NCI-H2171 (cell line): ENCODE data around the gene PIP4K2C.

Source experiments
- DNase-seq: peaks from one replicate; lab custom pipeline; 2025; lab: John Stamatoyannopoulos, UW

Gene PIP4K2C

DNA sequence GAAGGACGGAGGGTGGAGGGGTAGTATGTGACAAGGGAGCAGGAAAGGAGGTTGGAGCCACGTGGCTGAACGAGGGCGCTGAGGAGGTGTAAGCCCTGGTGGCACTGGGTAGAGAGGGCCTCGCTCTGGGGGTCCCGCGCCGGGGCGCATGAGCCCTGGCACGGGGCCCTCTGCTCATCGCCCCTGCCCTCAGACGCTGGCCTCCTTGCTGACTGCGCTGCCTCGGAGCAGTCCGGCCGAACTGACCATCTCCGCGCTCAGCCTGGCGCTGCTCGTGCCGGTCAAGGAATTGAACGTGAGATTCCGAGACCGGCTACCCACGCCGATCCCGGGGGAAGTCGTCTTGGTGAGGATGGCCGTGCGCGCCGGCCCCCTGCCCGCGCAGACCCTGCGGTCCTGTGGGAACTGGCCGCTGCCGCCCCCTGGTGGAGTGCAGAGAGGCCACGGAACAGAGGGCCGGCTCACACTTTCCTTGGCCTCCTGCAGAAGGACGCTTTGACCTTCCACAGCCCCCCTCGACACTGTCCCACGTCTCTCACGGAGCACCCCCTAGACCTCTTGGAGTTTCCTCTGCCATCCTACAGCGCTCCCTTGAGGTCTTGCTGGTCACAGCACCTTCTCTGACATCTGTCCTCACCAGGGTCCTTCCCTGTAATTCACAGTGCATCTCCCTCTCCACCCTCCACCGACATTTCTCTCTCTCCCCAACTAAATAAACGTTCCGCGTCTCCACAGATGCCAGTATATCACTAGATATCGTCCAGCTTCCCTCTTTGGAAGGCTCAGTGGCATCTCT is 30.7 kb downstream of the PIP4K2C start:
- peak; percentile 37 for DNase-seq

DNA sequence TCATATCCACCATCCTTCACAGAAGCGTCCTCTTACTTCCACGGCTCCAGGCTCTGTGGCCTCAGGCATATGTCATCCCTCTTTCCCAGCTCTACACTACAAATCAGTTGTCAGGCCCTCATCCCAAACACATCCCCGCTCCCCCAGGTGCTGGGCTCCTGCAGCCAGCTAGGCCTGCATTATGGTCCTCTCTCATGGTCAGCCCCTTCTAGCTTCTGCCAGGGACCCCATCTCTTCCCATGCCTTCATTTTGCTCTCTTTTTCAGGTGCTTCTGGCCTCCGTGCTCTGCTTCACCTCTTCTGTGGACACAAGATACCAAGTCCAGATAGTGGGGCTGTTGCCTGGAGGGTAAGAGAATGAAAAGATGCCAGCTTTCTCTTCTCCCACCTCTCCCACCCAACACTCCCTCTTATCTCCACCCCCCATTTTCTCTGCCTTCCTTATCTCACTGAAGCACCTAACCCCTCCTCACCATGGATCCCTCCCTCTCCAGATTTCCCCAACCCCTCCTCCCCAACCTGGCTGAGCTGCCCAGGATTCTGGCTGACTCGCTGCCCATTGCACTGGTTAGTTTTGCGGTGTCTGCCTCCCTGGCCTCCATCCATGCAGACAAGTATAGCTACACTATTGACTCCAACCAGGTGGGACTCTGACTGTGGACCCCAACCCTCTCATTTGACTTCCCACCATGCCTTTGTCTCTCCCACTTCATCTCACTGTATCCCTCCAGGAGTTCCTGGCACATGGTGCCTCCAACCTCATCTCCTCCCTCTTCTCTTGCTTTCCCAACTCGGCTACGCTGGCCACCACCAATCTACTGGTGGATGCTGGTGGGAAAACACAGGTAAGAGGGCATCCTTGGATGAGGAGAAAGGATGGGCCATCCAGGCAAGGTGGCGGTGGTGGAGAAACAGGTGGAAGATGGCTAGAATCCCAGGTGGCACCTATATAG is 31.6 kb downstream of the PIP4K2C start:
- no peak for DNase-seq

DNA sequence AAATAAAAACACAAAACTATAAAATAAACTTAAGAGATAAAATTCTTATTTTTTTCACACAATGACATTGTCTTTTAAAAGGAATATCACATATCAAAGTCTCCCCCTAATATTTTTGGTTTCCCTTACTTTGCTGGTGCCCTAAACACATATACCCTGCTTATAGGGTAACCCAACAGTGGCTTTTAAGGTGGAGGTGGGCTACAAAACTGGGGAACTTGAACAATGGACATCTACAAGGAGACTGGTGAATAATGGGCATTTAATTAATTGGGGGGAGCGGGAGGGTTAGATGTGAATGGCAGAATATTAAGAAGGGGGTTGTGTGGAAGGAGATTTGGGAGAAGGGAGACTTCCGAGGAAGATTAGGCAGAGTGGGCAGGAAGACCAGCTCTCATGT is 32.4 kb downstream of the PIP4K2C start:
- no peak for DNase-seq

DNA sequence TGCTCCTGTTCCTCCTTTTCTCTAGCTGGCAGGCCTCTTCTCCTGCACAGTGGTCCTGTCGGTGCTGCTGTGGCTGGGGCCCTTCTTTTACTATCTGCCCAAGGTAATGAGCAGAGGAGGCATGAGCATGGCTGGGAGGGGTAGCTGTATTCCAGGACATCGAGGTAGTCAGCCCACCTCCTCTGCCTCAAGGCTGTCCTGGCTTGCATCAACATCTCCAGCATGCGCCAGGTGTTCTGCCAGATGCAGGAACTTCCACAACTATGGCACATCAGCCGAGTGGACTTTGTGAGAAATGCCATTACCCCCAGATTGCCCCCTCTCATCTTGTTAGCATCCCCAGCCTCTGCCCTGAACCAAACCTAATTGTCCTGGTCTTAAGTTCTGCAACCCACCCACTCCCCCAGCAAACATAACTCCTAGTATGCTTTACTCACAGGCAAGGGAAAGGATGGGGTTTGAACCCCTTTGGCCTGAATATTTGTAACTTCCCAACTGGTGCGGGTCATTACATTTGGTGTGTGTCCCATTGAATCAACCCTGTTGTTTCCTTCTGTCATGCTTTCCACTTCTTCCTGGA is 32.9 kb downstream of the PIP4K2C start:
- no peak for DNase-seq

DNA sequence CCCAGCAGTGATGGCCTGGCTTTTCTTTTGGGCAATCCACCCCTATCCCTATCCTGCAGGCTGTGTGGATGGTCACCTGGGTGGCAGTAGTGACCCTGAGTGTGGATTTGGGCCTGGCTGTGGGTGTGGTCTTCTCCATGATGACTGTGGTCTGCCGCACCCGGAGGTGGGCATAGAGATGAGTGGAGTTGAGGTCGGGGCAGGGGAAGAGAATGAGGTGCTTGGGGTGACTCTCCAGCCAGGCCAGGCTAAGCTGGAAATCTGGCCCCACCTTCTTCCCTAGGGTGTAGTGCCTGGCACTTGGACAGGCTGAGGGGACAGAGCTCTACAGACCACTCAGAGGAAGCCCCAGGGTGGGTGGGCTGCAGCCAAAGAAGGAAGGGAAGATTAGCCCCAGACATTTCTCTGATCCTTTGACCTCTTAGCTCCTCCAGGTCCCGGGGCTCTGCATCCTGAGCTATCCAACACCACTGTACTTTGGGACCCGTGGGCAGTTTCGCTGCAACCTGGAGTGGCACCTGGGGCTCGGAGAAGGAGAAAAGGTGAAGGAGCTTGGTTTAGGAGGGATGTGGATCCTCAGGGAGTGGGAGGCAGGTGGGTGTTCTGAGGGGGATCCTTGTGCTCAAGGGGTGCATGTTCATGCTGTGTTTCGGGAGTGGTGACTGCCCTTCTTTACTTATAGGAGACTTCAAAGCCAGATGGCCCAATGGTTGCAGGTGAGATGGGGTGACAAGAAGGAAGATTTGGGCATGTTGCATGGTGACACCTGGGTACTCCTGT is 33.6 kb downstream of the PIP4K2C start:
- DNase-seq = no peak

DNA sequence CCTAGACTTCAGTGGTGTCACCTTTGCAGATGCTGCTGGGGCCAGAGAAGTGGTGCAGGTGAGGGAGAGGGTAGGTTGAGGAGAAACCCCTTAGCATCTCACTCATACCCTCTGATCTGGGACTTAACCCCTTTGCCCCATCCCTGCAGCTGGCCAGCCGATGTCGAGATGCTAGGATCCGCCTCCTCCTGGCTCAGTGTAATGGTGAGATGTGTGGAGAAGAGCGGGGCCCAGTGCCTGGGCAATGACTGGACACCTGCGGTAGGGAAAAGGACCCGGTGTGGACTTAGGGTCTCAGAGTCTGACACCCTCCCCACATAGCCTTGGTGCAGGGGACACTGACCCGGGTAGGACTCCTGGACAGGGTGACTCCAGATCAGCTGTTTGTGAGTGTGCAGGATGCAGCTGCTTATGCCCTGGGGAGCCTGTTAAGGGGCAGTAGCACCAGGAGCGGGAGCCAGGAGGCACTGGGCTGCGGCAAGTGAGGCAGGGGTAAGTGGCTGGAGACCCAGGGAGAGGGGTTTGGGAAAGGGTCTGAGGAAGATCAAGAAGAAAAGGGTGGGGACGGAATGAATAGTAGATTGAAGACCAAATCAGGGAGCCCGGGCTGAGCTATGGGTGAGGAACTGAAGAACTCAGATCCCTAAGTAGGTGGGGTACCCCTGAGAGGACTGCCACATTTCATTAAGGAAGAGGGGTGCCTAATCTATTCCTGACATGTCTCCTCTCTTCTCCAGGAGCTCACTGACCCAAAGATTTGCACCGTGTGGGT is 34.5 kb downstream of the PIP4K2C start:
- DNase-seq = no peak

DNA sequence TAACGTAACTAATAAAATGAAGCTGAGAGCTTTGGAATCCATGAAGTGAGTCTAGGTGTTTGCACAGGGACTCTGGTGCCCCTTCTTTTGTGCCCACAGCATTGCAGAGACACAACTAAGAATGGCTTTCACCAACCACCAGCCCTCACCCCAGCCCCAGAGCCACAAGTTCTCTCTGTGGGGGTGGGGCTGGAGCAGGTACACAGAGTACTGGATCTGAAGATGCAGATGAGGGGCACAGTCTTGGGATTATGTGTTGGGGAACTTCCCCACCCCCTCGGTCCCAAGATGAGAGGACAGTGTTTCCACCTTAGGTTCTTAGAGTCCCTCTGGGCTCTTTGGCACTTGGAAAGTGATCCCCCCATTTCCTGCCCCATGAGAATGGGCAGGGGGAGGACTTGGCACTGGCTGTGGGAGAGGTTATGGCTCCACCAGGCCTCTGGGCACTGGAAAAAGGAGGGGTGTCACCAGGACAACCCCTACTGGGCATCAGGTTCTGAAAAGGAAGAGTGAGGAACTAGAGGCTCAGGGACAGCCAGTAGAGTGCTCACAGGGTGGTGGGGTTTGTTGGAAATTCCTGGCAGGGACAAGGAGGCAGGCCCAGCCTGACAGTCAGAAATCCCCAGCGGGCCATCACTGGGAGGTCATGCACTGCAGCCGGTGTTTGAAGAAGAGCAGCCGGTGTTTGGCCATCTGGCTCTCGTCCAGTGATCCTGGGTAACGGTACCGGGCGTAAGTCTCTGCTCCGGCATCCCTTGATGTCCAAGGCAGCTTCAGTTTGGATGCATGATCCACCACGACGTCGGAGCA is 35.3 kb downstream of the PIP4K2C start:
- no peak for DNase-seq

DNA sequence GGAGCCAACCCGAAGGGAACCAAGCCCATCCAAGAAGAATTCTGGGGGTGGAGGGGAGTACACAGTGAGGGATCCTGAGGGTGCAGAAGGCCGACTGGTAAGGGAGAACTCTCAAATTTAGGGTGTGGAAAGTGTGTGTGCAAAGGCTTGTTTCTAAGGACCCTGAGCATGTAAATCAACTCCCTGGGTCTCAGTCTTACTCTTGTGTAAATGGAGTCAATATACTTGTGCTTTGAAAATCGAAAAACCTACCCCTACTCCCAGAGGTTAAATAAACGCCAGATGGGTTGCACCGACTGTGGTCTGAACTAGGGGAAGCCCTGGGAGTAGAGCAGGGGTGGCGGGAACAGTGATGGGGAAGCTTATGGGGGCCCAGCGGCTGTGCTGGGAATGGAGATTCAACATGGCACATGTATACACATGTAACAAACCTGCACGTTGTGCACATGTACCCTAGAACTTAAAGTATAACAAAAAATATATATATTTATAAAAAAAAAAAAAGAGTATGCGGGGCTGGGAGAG is 36.0 kb downstream of the PIP4K2C start:
- no peak for DNase-seq

DNA sequence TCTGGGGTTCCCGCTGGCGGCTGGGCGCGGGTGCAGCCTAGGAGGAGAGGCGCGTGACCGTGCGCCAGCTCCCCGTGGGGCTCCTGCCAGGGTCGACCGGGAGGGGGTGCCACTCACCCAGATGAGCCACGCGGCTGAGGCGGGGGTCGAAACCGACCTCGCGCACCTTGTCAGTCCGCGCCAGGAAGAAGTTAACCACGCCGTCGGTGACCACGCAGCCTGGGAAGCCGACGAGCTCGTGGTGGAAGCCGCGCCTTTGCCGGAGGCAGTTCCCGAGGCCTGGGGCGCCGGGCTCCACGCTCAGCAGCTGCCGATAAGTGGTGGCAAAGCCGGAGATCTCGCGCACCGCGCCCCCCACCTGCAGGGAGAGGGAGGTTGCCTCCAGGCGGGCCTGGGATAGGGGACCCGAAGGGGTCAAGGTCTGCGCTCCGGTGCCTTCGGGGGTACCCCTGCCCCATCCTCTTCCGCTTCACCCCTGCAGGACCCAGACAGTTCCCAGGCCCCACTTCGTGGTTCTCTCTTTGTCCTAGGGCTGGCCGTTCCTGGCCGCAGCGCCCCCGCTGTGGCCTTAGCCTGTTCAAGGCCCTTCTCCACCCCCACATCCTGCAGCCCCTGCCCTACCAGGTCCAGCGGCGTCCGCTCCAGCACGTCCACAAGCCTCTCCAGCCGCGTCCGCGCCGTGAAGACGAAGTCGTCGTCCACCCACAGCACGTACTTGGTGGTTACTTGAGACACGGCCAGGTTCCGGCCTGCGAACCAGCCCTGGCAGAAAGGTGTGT is 36.7 kb downstream of the PIP4K2C start:
- no peak for DNase-seq

DNA sequence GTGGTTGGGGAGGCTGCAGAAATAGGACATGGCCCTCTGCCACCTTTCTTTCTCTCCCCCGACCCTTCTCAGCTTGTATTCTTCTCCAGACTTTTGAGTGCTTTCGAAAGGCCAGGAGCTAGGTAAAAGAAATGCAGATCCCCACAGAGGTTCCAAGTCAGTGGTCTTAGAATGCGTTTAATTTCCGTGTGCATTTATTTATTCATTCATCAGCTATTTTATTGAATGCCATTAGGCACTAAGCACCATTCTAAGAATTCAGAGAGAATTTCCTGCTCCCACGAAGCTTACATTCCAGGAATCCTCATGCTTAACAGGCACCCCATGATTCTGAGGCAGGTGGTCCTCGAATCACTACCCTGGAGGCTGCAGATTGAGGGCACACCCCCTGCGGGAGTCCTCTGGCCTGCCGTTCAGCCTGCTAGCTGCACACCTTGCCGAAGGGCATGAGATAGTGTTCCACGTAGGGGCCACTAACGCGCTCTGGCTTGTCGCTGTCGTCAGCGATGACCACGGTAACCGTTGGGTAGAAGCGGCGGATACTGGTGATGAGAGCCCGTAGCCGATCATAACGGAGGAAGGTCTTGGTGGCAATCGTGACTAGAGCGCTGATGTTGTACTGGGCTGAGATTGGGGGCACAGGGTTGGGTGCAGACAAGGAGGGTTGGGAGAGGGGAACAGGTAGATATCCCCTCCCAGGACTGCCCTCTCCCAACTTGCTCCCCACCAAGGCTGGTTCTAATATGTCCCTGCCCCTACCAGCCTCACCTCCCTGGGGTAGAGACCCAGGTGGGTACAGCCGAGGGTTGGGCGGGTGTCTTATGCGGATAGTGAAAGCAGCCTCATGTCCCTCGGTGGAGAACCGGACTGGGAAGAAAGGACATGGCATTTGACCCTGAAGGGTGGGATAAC is 37.5 kb downstream of the PIP4K2C start:
- no peak for DNase-seq

DNA sequence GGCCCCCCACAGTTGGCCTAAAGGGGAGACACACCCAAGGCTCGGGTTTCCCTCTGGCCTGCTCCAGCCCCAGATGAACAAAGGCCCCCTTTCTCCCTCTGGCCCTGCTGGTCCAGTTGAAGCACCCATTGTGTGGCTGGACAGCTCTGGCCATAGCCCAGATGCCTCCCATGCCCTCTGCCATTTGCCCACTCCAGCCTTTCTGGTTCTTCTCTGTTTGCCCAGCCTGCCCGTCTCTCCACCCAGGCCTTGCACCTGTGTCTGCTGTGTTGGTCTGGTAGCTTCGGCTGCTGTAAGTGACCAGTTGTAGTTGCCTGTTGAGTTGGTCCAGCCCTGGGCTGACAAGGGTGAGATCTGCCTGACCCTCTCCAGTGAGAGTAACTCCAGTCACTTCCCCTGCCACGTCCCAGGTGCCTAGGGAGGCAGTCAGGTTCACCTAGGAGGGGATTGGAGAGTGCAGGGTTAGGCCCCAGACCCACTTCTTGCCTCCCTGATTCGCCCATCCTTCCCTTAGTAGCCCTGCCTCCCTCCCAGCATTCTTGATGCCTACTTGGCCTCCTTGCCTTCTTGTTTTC is 39.0 kb downstream of the PIP4K2C start:
- DNase-seq = no peak

DNA sequence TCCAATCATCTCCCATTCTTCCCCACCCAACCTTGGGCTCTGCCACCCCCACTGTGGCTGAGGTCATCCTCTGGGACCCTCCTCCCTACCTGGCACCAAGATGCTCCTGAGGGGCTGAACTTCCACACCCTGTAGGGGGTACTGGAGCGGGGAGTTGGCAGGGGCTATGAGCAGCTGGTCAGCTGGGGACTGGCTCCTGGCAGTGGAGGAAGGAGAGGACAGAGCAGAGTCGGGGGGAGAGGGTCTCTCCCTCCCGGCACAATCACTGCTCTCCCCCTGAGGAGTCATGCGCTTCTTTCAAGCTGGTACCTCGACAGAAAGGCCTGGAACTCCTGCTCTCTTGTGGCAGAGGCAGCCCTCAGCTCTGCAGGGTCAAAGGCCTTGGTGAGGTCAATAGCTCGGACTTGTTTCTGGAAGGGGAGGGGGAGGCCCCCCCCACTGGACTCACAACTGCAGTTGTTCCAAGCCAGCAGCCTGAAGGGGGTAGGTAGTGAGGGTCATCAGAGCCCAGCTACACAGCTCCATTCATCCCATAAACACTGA is 40.0 kb downstream of the PIP4K2C start:
- no peak for DNase-seq

DNA sequence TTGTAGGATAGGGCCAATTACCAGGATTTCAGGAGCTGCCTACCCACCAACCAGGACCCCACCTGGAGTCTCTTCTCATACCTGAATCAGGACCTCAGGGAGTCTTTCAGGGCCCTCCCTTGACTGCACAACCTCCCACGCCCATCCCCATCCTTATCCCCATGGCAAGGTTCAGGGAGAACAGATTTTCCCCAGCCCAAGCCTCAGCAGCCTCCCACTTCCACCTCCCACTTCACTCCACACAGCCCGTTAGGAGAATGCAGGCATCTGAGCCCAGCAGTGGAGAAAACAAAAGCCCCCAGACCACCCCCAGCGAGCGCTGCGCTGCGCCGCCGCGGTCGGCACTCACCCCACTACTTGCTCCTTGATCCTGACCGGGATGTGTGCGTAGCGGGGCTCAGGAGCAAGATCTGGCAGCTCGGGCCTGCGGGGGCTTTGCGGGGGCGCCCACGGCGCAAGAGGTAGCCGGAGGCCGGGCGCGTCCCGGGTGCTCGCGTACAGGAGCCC is 40.6 kb downstream of the PIP4K2C start:
- no peak for DNase-seq

DNA sequence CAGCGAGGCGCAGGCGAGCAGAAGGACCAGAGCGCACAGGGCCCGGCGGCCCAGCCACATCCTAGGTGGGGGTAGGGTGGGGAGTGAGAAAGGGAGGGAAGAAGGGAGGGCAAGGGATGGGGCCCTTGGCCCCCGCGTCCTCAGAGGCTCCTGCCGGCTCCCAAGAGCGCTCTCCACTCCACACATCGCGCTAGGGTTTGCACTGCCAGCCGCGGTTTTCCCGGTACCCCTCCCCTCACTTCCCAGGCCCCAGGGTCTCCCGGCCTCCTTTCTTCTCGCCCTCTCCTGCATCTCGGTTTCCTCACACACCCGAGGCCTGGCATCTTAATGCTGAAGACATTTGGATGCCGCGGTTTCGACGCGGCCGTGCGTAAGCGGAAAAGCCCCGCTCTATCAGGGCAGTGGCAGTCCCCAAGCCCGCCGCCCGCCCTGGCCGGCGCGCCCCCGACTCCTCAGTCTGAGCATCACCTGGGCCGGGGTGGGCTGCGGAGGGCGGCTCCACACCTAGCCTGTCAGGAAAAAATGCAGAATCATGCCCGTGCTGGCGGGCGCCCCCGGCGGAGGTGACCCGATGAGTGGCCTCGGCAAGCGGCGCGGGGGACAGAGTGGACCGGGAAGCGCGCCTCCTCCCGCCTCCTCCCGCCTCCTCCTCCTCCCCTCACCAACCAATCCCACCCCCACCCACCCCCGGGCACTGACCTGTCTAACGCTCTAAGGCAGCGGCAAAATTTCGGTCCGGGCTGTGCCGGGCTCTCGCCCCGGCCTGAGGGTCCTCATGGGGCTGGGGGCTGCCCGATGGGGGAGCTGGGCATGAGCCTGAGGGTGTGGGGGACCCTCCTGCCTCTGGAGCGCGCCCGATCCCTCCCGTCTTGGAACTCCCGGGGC is 41.3 kb downstream of the PIP4K2C start:
- peak; percentile 10 for DNase-seq

DNA sequence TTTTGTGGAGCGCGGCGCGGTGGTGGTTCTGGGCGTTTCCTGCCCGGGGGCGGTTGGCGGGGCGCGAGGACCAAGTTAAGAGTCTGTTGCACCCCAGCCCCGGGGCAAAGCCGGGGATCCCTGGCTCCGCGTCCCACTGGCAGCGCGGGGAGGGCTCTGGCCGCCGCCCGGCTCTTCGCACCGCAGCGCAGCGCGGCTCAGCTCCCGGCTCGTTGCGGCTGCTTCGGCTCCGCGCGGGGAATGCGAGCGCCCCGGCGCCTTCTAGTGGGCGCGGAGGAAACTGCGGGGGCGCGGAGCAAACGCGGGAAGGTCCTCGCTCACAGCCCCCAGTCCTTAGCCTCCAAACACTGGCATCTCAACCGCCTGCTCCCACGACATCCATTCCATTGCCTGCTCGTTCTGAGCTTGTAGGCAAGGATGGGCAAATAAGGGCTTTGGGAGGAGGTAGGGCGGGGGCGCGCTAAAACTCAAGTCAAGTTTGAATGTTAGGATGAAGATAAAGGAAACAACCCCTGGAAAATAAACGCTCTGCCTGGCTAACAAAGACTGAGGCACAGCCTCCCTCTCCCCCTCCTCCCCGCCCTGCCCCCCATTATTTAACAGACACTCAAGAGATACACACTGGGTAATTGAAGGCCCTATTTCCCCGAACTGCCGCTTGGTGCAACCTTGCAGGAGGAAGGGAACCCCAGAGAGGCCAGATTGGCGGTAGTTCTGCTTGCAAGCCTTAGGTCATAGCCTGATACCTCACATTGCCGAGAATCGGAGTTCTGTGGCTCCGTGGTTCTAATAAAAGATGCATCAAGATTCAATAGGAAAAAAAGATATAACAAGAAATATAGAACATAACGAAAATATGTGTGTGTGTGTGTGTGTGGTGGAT is 42.2 kb downstream of the PIP4K2C start, which contains the start of gene B4GALNT1:
TSS of gene B4GALNT1 (minus strand) at position 244 of the 883 bp plus-strand sequence. CDS start 1,069 bp downstream, outside the sequence.
- peak; percentile 79 for DNase-seq
